HepG2 (cell line): ENCODE data around the gene FAM13B. TPM values are rescaled to one million over a fixed set of nuclear protein-coding genes. Genes with fewer than 3 reads are reported as not detected.

Experiments
- ARID2 ChIP-seq: sonication (generic); formaldehyde crosslinking; IDR thresholded peaks from 2 replicates; pipeline ENCODE4 v1.8.1; 2022; ENCODE audit warnings: mild to moderate bottlenecking, missing genetic modification reagents, borderline replicate concordance
- CBX2 ChIP-seq, 2 experiments: fragments of 200-600 bp in 1 of 2; sonication (generic); formaldehyde crosslinking in 1 of 2; IDR thresholded peaks; 2 replicates each; pipeline versions ENCODE4 v1.7.0 to v1.8.1; 2018 to 2022; ENCODE audit warnings: low read depth in 2 of 2, low read length in 1 of 2, mild to moderate bottlenecking in 1 of 2, missing genetic modification reagents in 1 of 2
- ETV5 ChIP-seq: IDR thresholded peaks from 2 replicates; pipeline ENCODE4 v1.6.1; 2018; ENCODE audit warnings: missing biosample characterization, missing genetic modification reagents, inconsistent platforms, borderline replicate concordance
- FOXA1 ChIP-seq, 2 experiments: fragments of 450-650 bp in 1 of 2; sonication (generic) in 1 of 2; formaldehyde crosslinking in 1 of 2; IDR thresholded peaks; 2 replicates each; pipeline versions ENCODE4 v1.4.0 to v1.6.1; 2016 to 2020; ENCODE audit warnings: missing genetic modification reagents in 1 of 2
- HIC2 ChIP-seq: sonication (generic); formaldehyde crosslinking; IDR thresholded peaks from 2 replicates; pipeline ENCODE4 v1.9.0; 2022; ENCODE audit warnings: low read depth, missing genetic modification reagents
- MXD1 ChIP-seq: sonication (generic); formaldehyde crosslinking; IDR thresholded peaks from 2 replicates; pipeline ENCODE4 v1.4.0; 2020; ENCODE audit warnings: mild to moderate bottlenecking, missing genetic modification reagents
- NR2F6 ChIP-seq, 2 experiments: IDR thresholded peaks; 2 replicates each; pipeline ENCODE4 v1.6.1; 2016; ENCODE audit warnings: antibody characterized with exemption in 1 of 2, mild to moderate bottlenecking in 1 of 2
- PATZ1 ChIP-seq: sonication (generic); formaldehyde crosslinking; IDR thresholded peaks from 2 replicates; pipeline ENCODE4 v1.4.0; 2020; ENCODE audit warnings: missing genetic modification reagents
- PITX1 ChIP-seq: sonication (generic); formaldehyde crosslinking; IDR thresholded peaks from 2 replicates; pipeline ENCODE4 v1.5.1; 2020; ENCODE audit warnings: mild to moderate bottlenecking, missing genetic modification reagents
- SAP130 ChIP-seq: IDR thresholded peaks from 2 replicates; pipeline ENCODE4 v1.6.1; 2016; ENCODE audit warnings: low read depth
- SMC3 ChIP-seq: IDR thresholded peaks from 2 replicates; pipeline ENCODE4 v1.6.1; 2011; ENCODE audit warnings: low read length, improper control_type of control experiment
- SP1 ChIP-seq, 2 experiments: fragments of 450-650 bp in 1 of 2; sonication (generic) in 1 of 2; formaldehyde crosslinking in 1 of 2; IDR thresholded peaks; 2 replicates each; pipeline versions ENCODE4 v1.4.0 to v1.6.1; 2016 to 2020; ENCODE audit warnings: missing genetic modification reagents in 1 of 2
- SP4 ChIP-seq: sonication (generic); formaldehyde crosslinking; IDR thresholded peaks from 2 replicates; pipeline ENCODE4 v1.8.1; 2023; ENCODE audit warnings: mild to moderate bottlenecking, missing genetic modification reagents
- STAG1 ChIP-seq: sonication (generic); formaldehyde crosslinking; IDR thresholded peaks from 2 replicates; pipeline ENCODE4 v1.4.0; 2020; ENCODE audit warnings: missing genetic modification reagents
- TRIM24 ChIP-seq: sonication (generic); formaldehyde crosslinking; IDR thresholded peaks from 2 replicates; pipeline ENCODE4 v1.8.0; 2022; ENCODE audit warnings: mild to moderate bottlenecking, missing genetic modification reagents
- ZMYM3 ChIP-seq: sonication (generic); formaldehyde crosslinking; IDR thresholded peaks from 2 replicates; pipeline ENCODE4 v1.5.1; 2020; ENCODE audit warnings: mild to moderate bottlenecking, missing genetic modification reagents
- ZNF124 ChIP-seq: sonication (generic); formaldehyde crosslinking; IDR thresholded peaks from 2 replicates; pipeline ENCODE4 v1.4.0; 2020; ENCODE audit warnings: missing genetic modification reagents
- ZNF230 ChIP-seq: sonication (generic); formaldehyde crosslinking; IDR thresholded peaks from 2 replicates; pipeline ENCODE4 v1.4.0; 2020; ENCODE audit warnings: mild to moderate bottlenecking, missing genetic modification reagents
- ZNF503 ChIP-seq: sonication (generic); formaldehyde crosslinking; IDR thresholded peaks from 2 replicates; pipeline ENCODE4 v1.4.0; 2020; ENCODE audit warnings: missing genetic modification reagents
- ZNF615 ChIP-seq: sonication (generic); formaldehyde crosslinking; IDR thresholded peaks from 2 replicates; pipeline ENCODE4 v1.5.0; 2020; ENCODE audit warnings: mild to moderate bottlenecking, missing genetic modification reagents, borderline replicate concordance
- ZNF678 ChIP-seq: sonication (generic); formaldehyde crosslinking; IDR thresholded peaks from 2 replicates; pipeline ENCODE4 v1.4.0; 2020; ENCODE audit warnings: mild to moderate bottlenecking, missing genetic modification reagents
- ZNF781 ChIP-seq: sonication (generic); formaldehyde crosslinking; IDR thresholded peaks from 2 replicates; pipeline ENCODE4 v1.5.1; 2020; ENCODE audit warnings: borderline replicate concordance, mild to moderate bottlenecking, missing genetic modification reagents; ENCODE audit errors: not compliant biosample characterization
- ZSCAN20 ChIP-seq: sonication (generic); formaldehyde crosslinking; IDR thresholded peaks from 2 replicates; pipeline ENCODE4 v1.4.0; 2020; ENCODE audit warnings: missing genetic modification reagents, mild to moderate bottlenecking, borderline replicate concordance
- polyA plus RNA-seq, 8 experiments: library from polyadenylated mRNA; depleted of rRNA in 3 of 8; stranded (reverse) in 7 of 8; unstranded in 1 of 8; fragments of >200 nt; fragmentation: Illumina TruSeq in 4 of 8; extraction: Trizol in 4 of 8; gene quantifications; 2 replicates each; pipeline versions ENCODE4 v1.2.1 to v1.2.3, GENCODE V29; 2011 to 2016; ENCODE audit warnings: low read depth in 4 of 8, missing spikeins in 1 of 8, mixed read lengths in 1 of 8; ENCODE audit not compliant: insufficient read depth in 1 of 8
- total RNA-seq, 5 experiments: library from RNA; depleted of rRNA; stranded (reverse); fragments of >200 nt; fragmentation: Illumina TruSeq; extraction: Trizol; gene quantifications; 2 replicates each; pipeline ENCODE4 v1.2.3, GENCODE V29; 2016; ENCODE audit warnings: low read depth in 1 of 5

The FAM13B gene
- total and polyA plus RNA-seq, 2 of the 13 experiments (the other 11 are each of a cell fraction or from before 2014, with no cell fraction given) = 6.9 to 11.5 TPM

- no peak for TF ChIP-seq ARID2 (CRISPR knock-in tag)
- no peak for TF ChIP-seq ZNF678 (CRISPR knock-in tag)
- TF ChIP-seq SAP130 = peak; percentile 50; the same call in 1 of the 2 replicates
- TF ChIP-seq CBX2 (IDR thresholded peaks at IDR 0.05; ENCODE audit: low read depth, low read length) = no peak
- TF ChIP-seq CBX2 (CRISPR knock-in tag; IDR thresholded peaks at IDR 0.05; ENCODE audit: low read depth) = no peak
- TF ChIP-seq FOXA1 (IDR thresholded peaks at IDR 0.05) = no peak
- TF ChIP-seq FOXA1 (CRISPR knock-in tag; IDR thresholded peaks at IDR 0.05) = peak; percentile 48
- TF ChIP-seq PATZ1 (CRISPR knock-in tag) = no peak
- no peak for TF ChIP-seq TRIM24 (CRISPR knock-in tag)
- no peak for TF ChIP-seq ZMYM3
- no peak for TF ChIP-seq SP4
- TF ChIP-seq SP1 (IDR thresholded peaks at IDR 0.05) = no peak
- 0 out of 2 replicates have a peak, but pooled peaks have one; percentile 16 for TF ChIP-seq SP1 (CRISPR knock-in tag; IDR thresholded peaks at IDR 0.05)
- TF ChIP-seq SMC3 = peak; percentile 80
- peak; percentile 72 for TF ChIP-seq ZNF124 (CRISPR knock-in tag)
- TF ChIP-seq ZSCAN20 (CRISPR knock-in tag) = no peak
- no peak for TF ChIP-seq MXD1 (CRISPR knock-in tag)
- TF ChIP-seq NR2F6 (IDR thresholded peaks at IDR 0.05) = no peak
- TF ChIP-seq NR2F6 (CRISPR knock-in tag; IDR thresholded peaks at IDR 0.05) = no peak
- TF ChIP-seq ZNF503 (CRISPR knock-in tag) = no peak
- TF ChIP-seq ZNF230 (CRISPR knock-in tag) = peak; percentile 75; the same call in 1 of the 2 replicates
- TF ChIP-seq ETV5 (CRISPR knock-in tag) = no peak
- TF ChIP-seq HIC2 (CRISPR knock-in tag) = no peak
- no peak for TF ChIP-seq ZNF615 (CRISPR knock-in tag)
- peak; percentile 86 for TF ChIP-seq STAG1
- no peak for TF ChIP-seq PITX1 (CRISPR knock-in tag)
- no peak for TF ChIP-seq ZNF781
Measured at GRCh38 chr5:138035605-138036537, 3.0 kb upstream of the FAM13B start (continued).
